Measurements from ENCODE around the gene IL1RAP. TPM values are rescaled to one million over a fixed set of nuclear protein-coding genes. Genes with fewer than 3 reads are reported as not detected.
A peak's percentile ranks its signal among the peaks of the same experiment; 100 is the strongest.
"Not testable (repeated sequence)": the region's sequence is repeated elsewhere in the genome, so short reads cannot be mapped to it uniquely, and the experiment has no call there.

The IL1RAP gene
- total RNA-seq, 2 donors from 2014 or later: 17.2 to 29.2 TPM

DNA sequence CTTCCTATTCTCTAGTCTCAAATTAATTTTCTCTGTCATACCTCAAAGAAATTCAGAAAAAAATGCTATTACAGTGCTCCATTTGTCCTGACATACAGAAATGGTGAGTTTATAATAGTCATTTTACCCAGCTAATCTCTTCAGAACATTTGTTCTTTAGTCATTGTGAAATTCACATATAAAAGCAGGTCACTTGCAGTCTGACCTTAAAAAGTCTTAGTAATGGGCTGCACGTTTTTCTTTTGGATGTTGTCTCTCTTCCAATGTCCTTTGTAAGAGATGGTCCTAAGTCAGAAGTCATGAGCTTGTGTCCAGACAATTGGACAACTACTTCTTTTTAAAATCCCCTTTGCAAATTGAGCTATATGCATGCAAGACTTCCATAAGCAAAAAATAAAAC lies 17.0 kb upstream of the IL1RAP start:
- Mint-ChIP-seq H3K27me3 (peaks cover 63% of the 10 kb centered on the region), H3K9me3 (no peaks in the 10 kb centered on the region), H3K36me3 (ENCODE audit: low read depth) (no peaks in the 10 kb centered on the region), H3K4me3 (no peak overlapping the region), H3K4me1 (peaks cover 7% of the 10 kb centered on the region), H3K27ac (no peak overlapping the region)
- ATAC-seq (replicated peaks): no peak

DNA sequence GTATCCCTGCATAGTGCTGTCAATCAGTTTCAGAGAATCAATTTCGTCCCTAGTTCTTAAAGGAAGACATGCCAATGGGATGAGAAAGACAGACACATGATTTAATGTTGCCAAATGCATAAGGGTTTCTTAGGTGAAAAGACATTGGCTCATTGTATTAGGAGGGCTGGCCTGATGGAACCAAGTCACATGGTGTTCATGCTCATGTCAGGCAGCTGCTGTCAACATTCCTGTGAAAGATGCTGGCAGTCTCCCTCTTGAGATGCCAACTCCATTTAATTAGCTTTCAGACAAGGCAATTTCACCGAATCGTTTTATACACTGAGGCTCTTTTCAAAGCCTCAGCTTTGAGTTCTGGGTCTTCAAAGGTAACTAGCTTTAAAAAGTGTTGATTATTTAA lies 16.1 kb upstream of the IL1RAP start:
- H3K27ac Mint-ChIP-seq: no peak overlapping the region
- H3K9me3 Mint-ChIP-seq: no peaks in the 10 kb centered on the region
- H3K4me1 Mint-ChIP-seq: no peaks in the 10 kb centered on the region
- ATAC-seq (replicated peaks): no peak
- peaks cover 60% of the 10 kb centered on the region for H3K27me3 Mint-ChIP-seq
- no peaks in the 10 kb centered on the region for H3K36me3 Mint-ChIP-seq (ENCODE audit: low read depth)
- H3K4me3 Mint-ChIP-seq: no peak overlapping the region

DNA sequence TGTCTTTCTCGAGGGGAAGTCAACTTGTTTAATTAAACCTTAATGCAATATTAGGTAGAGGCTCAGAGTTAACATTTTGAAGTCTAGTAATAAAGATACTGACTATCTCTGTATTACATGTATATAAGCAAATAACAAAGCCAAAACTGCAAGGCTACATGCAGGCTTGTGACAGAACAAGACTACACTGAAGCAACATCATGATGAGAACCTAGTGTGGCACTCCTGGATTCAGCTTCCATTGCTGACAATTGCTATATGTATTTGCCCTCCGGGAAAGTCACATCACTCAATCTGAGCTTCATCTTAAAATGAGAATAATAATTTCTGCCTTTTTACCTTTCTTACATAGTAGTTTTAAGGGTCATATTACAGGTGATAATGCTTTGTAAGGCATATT lies 15.6 kb upstream of the IL1RAP start:
- H3K36me3 Mint-ChIP-seq (ENCODE audit: low read depth): no peaks in the 10 kb centered on the region
- no peak overlapping the region for H3K27ac Mint-ChIP-seq
- H3K27me3 Mint-ChIP-seq: peaks cover 60% of the 10 kb centered on the region
- no peaks in the 10 kb centered on the region for H3K9me3 Mint-ChIP-seq
- H3K4me3 Mint-ChIP-seq: no peak overlapping the region
- H3K4me1 Mint-ChIP-seq: no peaks in the 10 kb centered on the region
- ATAC-seq (replicated peaks): no peak

GRCh38 chr3:190499122-190499521 lies 14.8 kb upstream of the IL1RAP start:
- Mint-ChIP-seq H3K4me1 (no peaks in the 10 kb centered on the region), H3K4me3 (no peak overlapping the region)

DNA sequence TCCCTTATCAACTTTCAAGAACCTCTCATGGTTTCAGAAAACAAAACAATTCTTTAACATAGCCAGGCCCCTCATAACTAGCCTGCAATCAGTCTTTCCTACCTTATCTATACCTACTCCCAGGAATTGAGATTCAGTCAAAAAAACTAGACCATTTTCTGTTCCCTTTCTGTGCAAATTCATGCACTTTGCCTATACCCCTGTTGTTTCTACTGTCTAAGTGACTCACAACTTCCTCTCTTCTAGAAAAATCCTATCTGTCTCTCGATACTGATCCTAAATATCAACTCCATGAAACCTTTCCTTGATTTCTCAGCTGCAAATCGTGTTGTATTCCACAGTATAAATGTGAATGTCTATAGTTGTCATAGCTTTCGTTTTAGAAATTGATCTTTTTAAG lies 10.9 kb upstream of the IL1RAP start:
- no peaks in the 10 kb centered on the region for H3K36me3 Mint-ChIP-seq (ENCODE audit: low read depth)
- no peaks in the 10 kb centered on the region for H3K4me1 Mint-ChIP-seq
- no peak overlapping the region for H3K27ac Mint-ChIP-seq
- no peak overlapping the region for H3K4me3 Mint-ChIP-seq
- H3K9me3 Mint-ChIP-seq: no peaks in the 10 kb centered on the region
- H3K27me3 Mint-ChIP-seq: peaks cover 38% of the 10 kb centered on the region
- ATAC-seq (replicated peaks): no peak

More at GRCh38 chr3:190499122-190499521, 14.8 kb upstream of the IL1RAP start:
- Mint-ChIP-seq H3K36me3 (ENCODE audit: low read depth) (no peaks in the 10 kb centered on the region), H3K9me3 (no peaks in the 10 kb centered on the region), H3K27ac (no peak overlapping the region), H3K27me3 (peaks cover 57% of the 10 kb centered on the region)
- ATAC-seq (replicated peaks): no peak

- no peak for ATAC-seq (replicated peaks)
- Mint-ChIP-seq H3K36me3 (ENCODE audit: low read depth) (no peaks in the 10 kb centered on the region), H3K9me3 (no peaks in the 10 kb centered on the region), H3K27ac (no peak overlapping the region), H3K4me3 (no peak overlapping the region), H3K4me1 (no peaks in the 10 kb centered on the region), H3K27me3 (peaks cover 29% of the 10 kb centered on the region)
Observed at GRCh38 chr3:190504354-190505125, 9.3 kb upstream of the IL1RAP start.

DNA sequence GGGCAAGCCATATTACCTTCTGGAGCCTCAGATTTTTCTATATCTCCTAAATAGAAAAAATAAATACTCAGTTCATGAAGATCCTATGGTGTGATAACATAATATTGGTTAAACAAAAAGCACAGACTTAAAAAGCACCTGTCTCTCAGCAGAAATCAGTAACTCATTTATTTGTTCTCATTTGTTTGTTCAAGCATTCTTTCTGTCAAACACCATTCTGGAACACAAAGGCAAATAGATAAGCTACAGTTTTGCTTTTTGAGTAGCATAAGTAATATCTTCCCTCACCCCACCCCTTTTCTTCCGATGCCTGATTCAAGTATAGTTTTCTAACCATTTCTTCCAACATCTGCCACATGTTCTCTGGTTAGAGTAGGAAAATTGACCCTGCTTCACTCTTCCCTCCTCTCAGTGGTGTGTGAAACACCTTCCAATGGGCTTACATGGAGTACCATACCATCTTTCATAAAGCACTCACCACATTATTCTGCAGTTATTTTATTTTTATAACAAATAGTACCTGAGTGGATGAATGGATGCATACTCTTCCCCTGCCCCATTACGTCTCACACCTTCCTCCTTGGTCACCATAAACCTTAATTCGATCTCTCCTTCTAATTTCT lies 8.4 kb upstream of the IL1RAP start:
- H3K4me3 Mint-ChIP-seq: no peak overlapping the region
- H3K36me3 Mint-ChIP-seq (ENCODE audit: low read depth): no peaks in the 10 kb centered on the region
- no peak overlapping the region for H3K27ac Mint-ChIP-seq
- no peak for ATAC-seq (replicated peaks)
- peaks cover 28% of the 10 kb centered on the region for H3K27me3 Mint-ChIP-seq
- no peaks in the 10 kb centered on the region for H3K9me3 Mint-ChIP-seq
- H3K4me1 Mint-ChIP-seq: no peaks in the 10 kb centered on the region

DNA sequence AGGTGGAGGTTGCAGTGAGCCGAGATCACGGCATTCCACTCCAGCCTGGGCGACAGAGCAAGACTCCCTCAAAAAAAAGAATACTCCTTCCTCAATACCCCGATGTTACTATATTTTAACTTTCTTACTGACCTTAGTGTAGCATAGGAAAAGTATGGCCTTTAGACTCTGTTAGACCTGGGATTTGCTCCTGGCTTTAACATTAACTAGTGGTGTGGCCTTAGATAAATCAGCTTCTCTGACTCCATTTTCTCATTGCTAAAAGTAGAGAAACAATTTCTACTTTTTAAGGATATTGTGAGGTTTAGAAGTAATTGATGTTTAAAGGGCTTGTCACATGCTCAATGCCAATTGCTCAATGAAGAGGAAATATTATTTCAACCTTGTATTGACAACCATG lies 7.6 kb upstream of the IL1RAP start:
- Mint-ChIP-seq H3K9me3 (no peaks in the 10 kb centered on the region), H3K27me3 (peaks cover 22% of the 10 kb centered on the region), H3K36me3 (ENCODE audit: low read depth) (no peaks in the 10 kb centered on the region), H3K4me3 (no peak overlapping the region), H3K27ac (no peak overlapping the region), H3K4me1 (no peaks in the 10 kb centered on the region)
- ATAC-seq (replicated peaks): no peak

GRCh38 chr3:190512666-190513065 lies 1.2 kb upstream of the IL1RAP start:
- Mint-ChIP-seq H3K4me1 (peaks cover 22% of the 10 kb centered on the region), H3K27me3 (no peaks in the 10 kb centered on the region), H3K4me3 (peak overlapping the region; percentile 96), H3K27ac (no peak overlapping the region), H3K9me3 (no peaks in the 10 kb centered on the region), H3K36me3 (ENCODE audit: low read depth) (peaks cover 6% of the 10 kb centered on the region)
- ATAC-seq (replicated peaks): no peak

DNA sequence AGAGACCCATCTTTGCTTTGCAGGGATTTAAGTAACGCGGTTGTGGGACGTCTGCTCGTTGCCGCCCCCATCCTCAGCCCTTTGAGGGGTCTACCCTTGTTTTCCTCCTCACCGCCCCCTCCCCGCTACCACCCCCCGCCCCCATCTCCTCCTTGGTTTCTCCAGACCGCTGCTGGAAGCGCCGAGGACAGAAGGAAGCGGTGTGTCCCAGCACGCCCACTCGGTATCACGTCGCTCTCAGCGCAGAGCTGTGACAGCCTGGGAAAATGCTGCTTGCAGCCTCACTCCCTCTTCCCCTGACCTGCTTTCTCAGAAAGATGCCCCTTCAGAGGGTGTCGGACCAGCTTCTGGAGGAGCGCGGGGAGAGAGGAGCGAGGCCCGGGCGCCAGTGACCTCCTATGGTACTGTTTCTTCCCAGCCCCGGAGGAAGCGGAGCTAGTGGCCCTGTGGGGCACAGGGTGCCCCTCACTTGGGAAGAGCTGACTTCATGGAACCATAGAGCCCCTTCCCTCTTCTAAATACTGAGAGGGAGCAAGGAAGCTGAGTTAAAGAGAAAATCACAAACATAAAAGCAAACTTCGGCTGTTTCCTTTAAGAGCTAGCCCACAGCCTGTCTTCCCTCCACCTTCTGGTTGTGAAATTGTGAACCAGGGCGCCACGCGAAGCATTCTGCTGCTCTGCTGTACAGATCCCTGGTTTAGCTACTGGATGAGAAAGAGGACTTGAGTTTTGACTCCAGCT lies 698 bp downstream of the IL1RAP start:
- Mint-ChIP-seq H3K4me1 (peaks cover 30% of the 10 kb centered on the region), H3K27ac (peak overlapping the region; percentile 59), H3K4me3 (peak overlapping the region; percentile 96), H3K36me3 (ENCODE audit: low read depth) (peaks cover 16% of the 10 kb centered on the region), H3K27me3 (no peaks in the 10 kb centered on the region), H3K9me3 (peaks cover 3% of the 10 kb centered on the region)
- peak; percentile 37 for ATAC-seq (replicated peaks)

DNA sequence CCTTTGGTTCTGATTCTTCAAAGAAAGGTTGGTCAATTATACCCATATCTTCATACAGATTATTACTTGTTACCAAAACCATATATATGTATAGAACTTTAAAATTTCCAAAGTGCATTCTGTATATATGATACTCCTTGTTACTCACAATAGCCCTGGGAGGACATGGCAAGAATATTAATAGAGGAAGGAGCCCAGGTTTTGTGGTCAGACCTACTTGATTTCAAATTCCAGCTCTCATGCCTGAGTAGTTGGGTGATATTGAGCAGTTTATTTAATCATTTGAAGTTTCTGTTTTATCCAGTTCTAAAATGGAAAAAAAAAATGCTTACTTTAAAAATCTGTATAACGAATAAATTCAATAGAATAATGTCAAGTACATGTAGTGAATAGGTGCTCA lies 2.5 kb downstream of the IL1RAP start:
- H3K4me1 Mint-ChIP-seq: peaks cover 30% of the 10 kb centered on the region
- H3K36me3 Mint-ChIP-seq (ENCODE audit: low read depth): peaks cover 16% of the 10 kb centered on the region
- H3K4me3 Mint-ChIP-seq: peak overlapping the region; percentile 96
- peaks cover 3% of the 10 kb centered on the region for H3K9me3 Mint-ChIP-seq
- no peak for ATAC-seq (replicated peaks)
- H3K27me3 Mint-ChIP-seq: no peaks in the 10 kb centered on the region
- no peak overlapping the region for H3K27ac Mint-ChIP-seq

DNA sequence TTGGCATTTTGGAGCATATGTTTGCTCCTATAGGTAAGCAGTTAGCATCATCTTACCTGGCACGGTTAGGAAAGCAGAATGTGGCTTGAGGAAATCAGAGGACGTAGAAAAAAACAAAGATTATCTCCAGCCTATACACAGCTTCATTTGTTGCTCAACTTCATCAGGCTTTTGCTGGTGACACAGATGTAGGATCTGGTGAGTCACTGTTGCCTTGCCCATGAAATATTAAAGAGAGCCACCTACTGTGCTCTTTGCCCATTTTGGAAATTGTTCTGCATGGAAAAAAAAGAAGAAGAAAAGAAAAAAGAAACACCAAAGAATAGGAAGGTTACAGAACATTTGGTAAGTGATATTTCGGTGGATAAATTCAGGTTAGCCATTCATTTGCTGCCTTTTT lies 3.8 kb downstream of the IL1RAP start:
- Mint-ChIP-seq H3K27ac (no peak overlapping the region), H3K27me3 (no peaks in the 10 kb centered on the region), H3K36me3 (ENCODE audit: low read depth) (peaks cover 16% of the 10 kb centered on the region), H3K9me3 (peaks cover 3% of the 10 kb centered on the region), H3K4me3 (no peak overlapping the region), H3K4me1 (peaks cover 30% of the 10 kb centered on the region)
- no peak for ATAC-seq (replicated peaks)

DNA sequence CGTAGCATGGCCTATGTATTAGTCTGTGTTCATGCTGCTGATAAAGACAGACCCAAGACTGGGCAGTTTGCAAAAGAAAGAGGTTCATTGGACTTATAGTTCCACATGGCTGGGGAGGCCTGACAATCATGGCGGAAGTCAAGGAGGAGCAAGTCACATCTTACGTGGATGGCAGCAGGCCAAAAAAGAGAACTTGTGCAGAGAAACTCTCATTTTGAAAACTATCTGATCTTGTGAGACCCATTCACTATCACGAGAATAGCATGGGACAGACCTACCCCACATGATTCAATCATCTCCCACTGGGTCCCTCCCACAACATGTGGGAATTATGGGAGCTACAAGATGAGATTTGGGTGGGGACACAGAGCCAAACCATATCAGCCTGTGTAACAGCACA lies 4.6 kb downstream of the IL1RAP start:
- not testable (repeated sequence) for H3K4me3 Mint-ChIP-seq; ATAC-seq (replicated peaks); H3K27me3 Mint-ChIP-seq; H3K27ac Mint-ChIP-seq; H3K9me3 Mint-ChIP-seq
- Mint-ChIP-seq H3K4me1 (peaks cover 22% of the 10 kb centered on the region), H3K36me3 (ENCODE audit: low read depth) (peaks cover 16% of the 10 kb centered on the region)

DNA sequence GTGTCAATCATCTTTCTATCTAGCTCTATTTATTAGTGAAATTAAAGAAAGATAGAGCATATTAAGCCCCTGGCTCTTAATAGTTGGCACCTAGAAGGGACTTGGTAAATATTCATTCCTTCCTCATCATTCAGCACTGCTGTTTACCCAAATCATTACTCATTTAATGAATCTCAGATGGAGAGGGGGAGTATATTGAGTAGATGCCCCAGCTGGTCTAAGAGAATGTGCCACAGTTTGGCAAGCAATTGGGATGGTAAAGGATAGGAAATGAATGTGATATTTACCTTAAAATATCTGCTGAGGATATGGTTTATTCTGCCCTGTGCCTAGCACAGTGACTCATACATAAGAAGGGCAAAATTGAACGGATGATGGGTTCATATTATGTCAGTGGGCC lies 6.0 kb downstream of the IL1RAP start:
- ATAC-seq (replicated peaks): peak; percentile 12
- Mint-ChIP-seq H3K27me3 (no peaks in the 10 kb centered on the region), H3K9me3 (peaks cover 3% of the 10 kb centered on the region), H3K4me1 (peaks cover 21% of the 10 kb centered on the region), H3K27ac (no peak overlapping the region), H3K36me3 (ENCODE audit: low read depth) (peaks cover 14% of the 10 kb centered on the region), H3K4me3 (no peak overlapping the region)

DNA sequence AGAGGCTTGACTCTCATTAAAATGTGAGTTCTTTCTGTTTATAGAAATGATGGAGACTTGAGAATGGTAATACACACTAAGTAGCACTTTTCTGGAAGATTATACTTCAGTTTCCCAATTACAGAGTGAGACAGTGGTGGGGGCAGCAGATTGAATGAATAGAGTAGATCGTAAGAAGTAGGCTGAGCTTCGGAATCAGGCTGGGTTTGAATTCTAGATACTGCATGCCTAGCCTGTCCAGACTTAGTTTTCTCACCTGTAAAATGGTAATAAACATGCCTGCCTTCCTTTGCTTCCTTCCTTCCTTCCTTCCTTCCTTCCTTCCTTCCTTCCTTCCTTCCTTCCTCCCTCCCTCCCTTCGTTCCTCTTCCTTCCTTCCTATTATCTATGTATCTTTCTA lies 8.1 kb downstream of the IL1RAP start:
- H3K27me3 Mint-ChIP-seq: no peaks in the 10 kb centered on the region
- ATAC-seq (replicated peaks): no peak
- H3K4me3 Mint-ChIP-seq: no peak overlapping the region
- H3K36me3 Mint-ChIP-seq (ENCODE audit: low read depth): peaks cover 11% of the 10 kb centered on the region
- no peak overlapping the region for H3K27ac Mint-ChIP-seq
- H3K9me3 Mint-ChIP-seq: peaks cover 3% of the 10 kb centered on the region
- peaks cover 15% of the 10 kb centered on the region for H3K4me1 Mint-ChIP-seq

All from activated T-helper 17 cell treated with anti-CD3 and anti-CD28 coated beads, Interleukin-2, amount 50 U/mL, for 72 hours (primary cell).